Measurements from ENCODE around the gene ANKMY1. TPM values are rescaled to one million over a fixed set of nuclear protein-coding genes. Genes with fewer than 3 reads are reported as not detected.

ANKMY1 gene
- polyA plus RNA-seq, 12 donors: 6.0 to 14.1 (median 8.3) TPM; not detected in 1

GRCh38 chr2:240477916-240478315 lies 79.9 kb downstream of the ANKMY1 start:
- DNase-seq: no peak

GRCh38 chr2:240473211-240473610 lies 84.6 kb downstream of the ANKMY1 start:
- DNase-seq: no peak

- no peak for DNase-seq
Observed at GRCh38 chr2:240472078-240472790, 85.6 kb downstream of the ANKMY1 start.

GRCh38 chr2:240469740-240470139 lies 88.0 kb downstream of the ANKMY1 start:
- no peak for DNase-seq

- no peak for DNase-seq
Observed at GRCh38 chr2:240469239-240469636, 88.5 kb downstream of the ANKMY1 start.

GRCh38 chr2:240468303-240469238 lies 89.2 kb downstream of the ANKMY1 start:
- no peak for DNase-seq

GRCh38 chr2:240467659-240468302 lies 90.0 kb downstream of the ANKMY1 start:
- no peak for DNase-seq

GRCh38 chr2:240467149-240467642 lies 90.6 kb downstream of the ANKMY1 start:
- no peak for DNase-seq

- DNase-seq: no peak
Observed at GRCh38 chr2:240466579-240467148, 91.1 kb downstream of the ANKMY1 start.

- DNase-seq: no peak
Observed at GRCh38 chr2:240465765-240466578, 91.8 kb downstream of the ANKMY1 start.

GRCh38 chr2:240465268-240465764 lies 92.5 kb downstream of the ANKMY1 start:
- no peak for DNase-seq

- DNase-seq: no peak
Observed at GRCh38 chr2:240464514-240465241, 93.1 kb downstream of the ANKMY1 start.

GRCh38 chr2:240463866-240464481 lies 93.8 kb downstream of the ANKMY1 start:
- DNase-seq: no peak

GRCh38 chr2:240463274-240463865 lies 94.4 kb downstream of the ANKMY1 start:
- no peak for DNase-seq

- DNase-seq: no peak
Observed at GRCh38 chr2:240462707-240463273, 95.0 kb downstream of the ANKMY1 start.

- no peak for DNase-seq
Observed at GRCh38 chr2:240462073-240462706, 95.6 kb downstream of the ANKMY1 start.

GRCh38 chr2:240461471-240462072 lies 96.2 kb downstream of the ANKMY1 start:
- no peak for DNase-seq
